Measurements from ENCODE around the gene CLEC18B.
A peak's percentile ranks its signal among the peaks of the same experiment; 100 is the strongest.
"Not testable (repeated sequence)": the region's sequence is repeated elsewhere in the genome, so short reads cannot be mapped to it uniquely, and the experiment has no call there.

The CLEC18B gene

GRCh38 chr16:74430036-74430712, 8.9 kb upstream of the CLEC18B start:
- H3K27me3 Mint-ChIP-seq; H3K36me3 Mint-ChIP-seq (ENCODE audit: insufficient read depth); H3K4me3 Mint-ChIP-seq; H3K9me3 Mint-ChIP-seq; H3K27ac Mint-ChIP-seq (ENCODE audit: low read depth); H3K4me1 Mint-ChIP-seq: not testable (repeated sequence)
- DNase-seq (ENCODE audit: low spot score in 2 of 2) (peak in 1 of 2 donors; percentile 20), ATAC-seq (replicated peaks; ENCODE audit: extremely low read depth, poor library complexity, severe bottlenecking) (peak; percentile 58)

- H3K36me3 Mint-ChIP-seq (ENCODE audit: insufficient read depth); H3K4me3 Mint-ChIP-seq; H3K27ac Mint-ChIP-seq (ENCODE audit: low read depth); H3K27me3 Mint-ChIP-seq; H3K9me3 Mint-ChIP-seq; DNase-seq (ENCODE audit: low spot score in 2 of 2); H3K4me1 Mint-ChIP-seq; ATAC-seq (replicated peaks; ENCODE audit: extremely low read depth, poor library complexity, severe bottlenecking): not testable (repeated sequence)
Measured at GRCh38 chr16:74428493-74428892, 7.2 kb upstream of the CLEC18B start.

- H3K9me3 Mint-ChIP-seq; H3K27ac Mint-ChIP-seq (ENCODE audit: low read depth); DNase-seq (ENCODE audit: low spot score in 2 of 2); H3K4me1 Mint-ChIP-seq; H3K4me3 Mint-ChIP-seq; ATAC-seq (replicated peaks; ENCODE audit: extremely low read depth, poor library complexity, severe bottlenecking); H3K27me3 Mint-ChIP-seq; H3K36me3 Mint-ChIP-seq (ENCODE audit: insufficient read depth): not testable (repeated sequence)
Measured at GRCh38 chr16:74425751-74426150, 4.5 kb upstream of the CLEC18B start.

- not testable (repeated sequence) for DNase-seq (ENCODE audit: low spot score in 2 of 2); H3K27me3 Mint-ChIP-seq; H3K9me3 Mint-ChIP-seq; H3K4me1 Mint-ChIP-seq; ATAC-seq (replicated peaks; ENCODE audit: extremely low read depth, poor library complexity, severe bottlenecking); H3K4me3 Mint-ChIP-seq; H3K27ac Mint-ChIP-seq (ENCODE audit: low read depth); H3K36me3 Mint-ChIP-seq (ENCODE audit: insufficient read depth)
Measured at GRCh38 chr16:74423721-74424120, 2.4 kb upstream of the CLEC18B start.

- H3K27me3 Mint-ChIP-seq; DNase-seq (ENCODE audit: low spot score in 2 of 2); H3K9me3 Mint-ChIP-seq; ATAC-seq (replicated peaks; ENCODE audit: extremely low read depth, poor library complexity, severe bottlenecking); H3K4me3 Mint-ChIP-seq; H3K27ac Mint-ChIP-seq (ENCODE audit: low read depth); H3K36me3 Mint-ChIP-seq (ENCODE audit: insufficient read depth); H3K4me1 Mint-ChIP-seq: not testable (repeated sequence)
Measured at GRCh38 chr16:74422086-74422485, 808 bp upstream of the CLEC18B start.

- not testable (repeated sequence) for H3K4me1 Mint-ChIP-seq; H3K27ac Mint-ChIP-seq (ENCODE audit: low read depth); ATAC-seq (replicated peaks; ENCODE audit: extremely low read depth, poor library complexity, severe bottlenecking); H3K4me3 Mint-ChIP-seq; H3K9me3 Mint-ChIP-seq; DNase-seq (ENCODE audit: low spot score in 2 of 2); H3K36me3 Mint-ChIP-seq (ENCODE audit: insufficient read depth); H3K27me3 Mint-ChIP-seq
Measured at GRCh38 chr16:74421482-74421785, 156 bp upstream of the CLEC18B start.

- H3K27me3 Mint-ChIP-seq; ATAC-seq (replicated peaks; ENCODE audit: extremely low read depth, poor library complexity, severe bottlenecking); H3K9me3 Mint-ChIP-seq; H3K4me3 Mint-ChIP-seq; DNase-seq (ENCODE audit: low spot score in 2 of 2); H3K4me1 Mint-ChIP-seq; H3K36me3 Mint-ChIP-seq (ENCODE audit: insufficient read depth); H3K27ac Mint-ChIP-seq (ENCODE audit: low read depth): not testable (repeated sequence)
Measured at GRCh38 chr16:74419811-74420210, 1.5 kb downstream of the CLEC18B start.

- not testable (repeated sequence) for H3K4me1 Mint-ChIP-seq
Measured at GRCh38 chr16:74417897-74418296, 3.4 kb downstream of the CLEC18B start.

GRCh38 chr16:74413920-74414319, 7.4 kb downstream of the CLEC18B start:
- not testable (repeated sequence) for H3K9me3 Mint-ChIP-seq; H3K27ac Mint-ChIP-seq (ENCODE audit: low read depth); DNase-seq (ENCODE audit: low spot score in 2 of 2); ATAC-seq (replicated peaks; ENCODE audit: extremely low read depth, poor library complexity, severe bottlenecking); H3K4me1 Mint-ChIP-seq; H3K4me3 Mint-ChIP-seq; H3K36me3 Mint-ChIP-seq (ENCODE audit: insufficient read depth); H3K27me3 Mint-ChIP-seq

More at GRCh38 chr16:74417897-74418296, 3.4 kb downstream of the CLEC18B start:
- H3K9me3 Mint-ChIP-seq; DNase-seq (ENCODE audit: low spot score in 2 of 2); ATAC-seq (replicated peaks; ENCODE audit: extremely low read depth, poor library complexity, severe bottlenecking); H3K27ac Mint-ChIP-seq (ENCODE audit: low read depth); H3K36me3 Mint-ChIP-seq (ENCODE audit: insufficient read depth); H3K27me3 Mint-ChIP-seq; H3K4me3 Mint-ChIP-seq: not testable (repeated sequence)

GRCh38 chr16:74413485-74413884, 7.8 kb downstream of the CLEC18B start:
- not testable (repeated sequence) for H3K4me3 Mint-ChIP-seq; H3K27ac Mint-ChIP-seq (ENCODE audit: low read depth); H3K9me3 Mint-ChIP-seq; H3K4me1 Mint-ChIP-seq; ATAC-seq (replicated peaks; ENCODE audit: extremely low read depth, poor library complexity, severe bottlenecking); H3K36me3 Mint-ChIP-seq (ENCODE audit: insufficient read depth); H3K27me3 Mint-ChIP-seq; DNase-seq (ENCODE audit: low spot score in 2 of 2)

GRCh38 chr16:74412775-74413390, 8.4 kb downstream of the CLEC18B start:
- not testable (repeated sequence) for H3K36me3 Mint-ChIP-seq (ENCODE audit: insufficient read depth); DNase-seq (ENCODE audit: low spot score in 2 of 2); H3K4me3 Mint-ChIP-seq; ATAC-seq (replicated peaks; ENCODE audit: extremely low read depth, poor library complexity, severe bottlenecking); H3K27ac Mint-ChIP-seq (ENCODE audit: low read depth); H3K27me3 Mint-ChIP-seq; H3K9me3 Mint-ChIP-seq; H3K4me1 Mint-ChIP-seq

- not testable (repeated sequence) for H3K36me3 Mint-ChIP-seq (ENCODE audit: insufficient read depth); H3K4me3 Mint-ChIP-seq; ATAC-seq (replicated peaks; ENCODE audit: extremely low read depth, poor library complexity, severe bottlenecking)
Measured at GRCh38 chr16:74412138-74412774, 9.0 kb downstream of the CLEC18B start.

GRCh38 chr16:74410981-74411380, 10.3 kb downstream of the CLEC18B start:
- H3K4me1 Mint-ChIP-seq; H3K27me3 Mint-ChIP-seq; H3K27ac Mint-ChIP-seq (ENCODE audit: low read depth); H3K36me3 Mint-ChIP-seq (ENCODE audit: insufficient read depth); ATAC-seq (replicated peaks; ENCODE audit: extremely low read depth, poor library complexity, severe bottlenecking); H3K9me3 Mint-ChIP-seq; H3K4me3 Mint-ChIP-seq; DNase-seq (ENCODE audit: low spot score in 2 of 2): not testable (repeated sequence)

More at GRCh38 chr16:74412138-74412774, 9.0 kb downstream of the CLEC18B start:
- not testable (repeated sequence) for H3K27ac Mint-ChIP-seq (ENCODE audit: low read depth); DNase-seq (ENCODE audit: low spot score in 2 of 2); H3K4me1 Mint-ChIP-seq; H3K27me3 Mint-ChIP-seq; H3K9me3 Mint-ChIP-seq
